HG02885 (cell line): ENCODE results near the gene ATF7IP.
A peak's percentile ranks its signal among the peaks of the same experiment; 100 is the strongest.
"Not testable (repeated sequence)": the region's sequence is repeated elsewhere in the genome, so short reads cannot be mapped to it uniquely, and the experiment has no call there.

Experiments used
- ATAC-seq: cut with Tn5 transposase; IDR thresholded peaks from one replicate; pipeline ENCODE4 v1.9.1; 2021; ENCODE audit warnings: mild to moderate bottlenecking; ENCODE audit not compliant: unreplicated experiment, poor library complexity

ATF7IP gene

GRCh38 chr12:14365294-14366208 is at the start of gene ATF7IP:
ATF7IP (plus strand) TSS chr12:14365682; CDS start chr12:14423916, 58,234 bp downstream.
- peak; percentile 63 for ATAC-seq

GRCh38 chr12:14317362-14318146 is 47.9 kb upstream of the ATF7IP start:
- no peak for ATAC-seq

- not testable (repeated sequence) for ATAC-seq
Observed at GRCh38 chr12:14319704-14320427, 45.6 kb upstream of the ATF7IP start.

GRCh38 chr12:14322403-14322802 is 43.1 kb upstream of the ATF7IP start:
- no peak for ATAC-seq

- ATAC-seq = no peak
Observed at GRCh38 chr12:14325716-14326343, 39.7 kb upstream of the ATF7IP start.

- ATAC-seq = no peak
Observed at GRCh38 chr12:14326699-14327098, 38.8 kb upstream of the ATF7IP start.

- ATAC-seq = no peak
Observed at GRCh38 chr12:14327711-14328110, 37.8 kb upstream of the ATF7IP start.

- ATAC-seq = no peak
Observed at GRCh38 chr12:14332482-14332881, 33.0 kb upstream of the ATF7IP start.

- no peak for ATAC-seq
Observed at GRCh38 chr12:14340371-14340770, 25.1 kb upstream of the ATF7IP start.

GRCh38 chr12:14351524-14351923 is 14.0 kb upstream of the ATF7IP start:
- ATAC-seq = not testable (repeated sequence)

- not testable (repeated sequence) for ATAC-seq
Observed at GRCh38 chr12:14352066-14352465, 13.4 kb upstream of the ATF7IP start.

- not testable (repeated sequence) for ATAC-seq
Observed at GRCh38 chr12:14354665-14355064, 10.8 kb upstream of the ATF7IP start.

- no peak for ATAC-seq
Observed at GRCh38 chr12:14356147-14356546, 9.3 kb upstream of the ATF7IP start.

GRCh38 chr12:14357486-14357885 is 8.0 kb upstream of the ATF7IP start:
- ATAC-seq = no peak

- ATAC-seq = peak; percentile 22
Observed at GRCh38 chr12:14362352-14362751, 3.1 kb upstream of the ATF7IP start.

- ATAC-seq = no peak
Observed at GRCh38 chr12:14364583-14365271, 755 bp upstream of the ATF7IP start.

- no peak for ATAC-seq
Observed at GRCh38 chr12:14366209-14367039, 942 bp downstream of the ATF7IP start.

- ATAC-seq = peak; percentile 65
Observed at GRCh38 chr12:14367040-14367661, 1.7 kb downstream of the ATF7IP start.
